KMS-11 (cell line): ENCODE measurements around the gene TMOD1.
"Not testable (repeated sequence)": the region's sequence is repeated elsewhere in the genome, so short reads cannot be mapped to it uniquely, and the experiment has no call there.

Experiments
- H2AFZ ChIP-seq: fragments of 200-600 bp; sonication (generic); 2 replicates; pipeline ENCODE4 v1.6.1; 2016; ENCODE audit warnings: antibody characterized with exemption, mixed run types, low read depth
- H3K27ac ChIP-seq: fragments of 200-600 bp; sonication (generic); 2 replicates; pipeline ENCODE4 v1.6.1; 2016; ENCODE audit warnings: mild to moderate bottlenecking, mixed run types
- H3K27me3 ChIP-seq: fragments of 200-600 bp; sonication (generic); 2 replicates; pipeline ENCODE4 v1.6.1; 2017; ENCODE audit warnings: mild to moderate bottlenecking, low read depth, mixed run types, moderate library complexity; ENCODE audit not compliant: insufficient read depth
- H3K36me3 ChIP-seq: fragments of 200-600 bp; sonication (generic); 2 replicates; pipeline ENCODE4 v1.6.1; 2017; ENCODE audit warnings: mild to moderate bottlenecking, mixed run types; ENCODE audit not compliant: insufficient read depth
- H3K4me1 ChIP-seq: fragments of 200-600 bp; sonication (generic); 2 replicates; pipeline ENCODE4 v1.6.1; 2016; ENCODE audit warnings: mild to moderate bottlenecking, low read depth, mixed run types; ENCODE audit not compliant: poor library complexity, severe bottlenecking
- H3K4me2 ChIP-seq: fragments of 200-600 bp; sonication (generic); 2 replicates; pipeline ENCODE4 v1.7.0; 2016; ENCODE audit warnings: mild to moderate bottlenecking, mixed run types
- H3K4me3 ChIP-seq: fragments of 200-600 bp; sonication (generic); IDR thresholded peaks from 2 replicates; pipeline ENCODE4 v1.6.1; 2017; ENCODE audit warnings: low read depth, low read length, mixed read lengths; ENCODE audit not compliant: insufficient read depth
- H3K79me2 ChIP-seq: fragments of 200-600 bp; sonication (generic); 2 replicates; pipeline ENCODE4 v1.6.1; 2016; ENCODE audit warnings: low read depth, mixed run types; ENCODE audit not compliant: insufficient read depth
- H3K9ac ChIP-seq: fragments of 200-600 bp; sonication (generic); 2 replicates; pipeline ENCODE4 v1.6.1; 2016; ENCODE audit warnings: mild to moderate bottlenecking, mixed run types
- H4K20me1 ChIP-seq: fragments of 200-600 bp; sonication (generic); 2 replicates; pipeline ENCODE4 v1.6.1; 2016; ENCODE audit warnings: mild to moderate bottlenecking, mixed run types; ENCODE audit not compliant: insufficient read depth
- CTCF ChIP-seq: fragments of 200-600 bp; sonication (generic); conservative IDR thresholded peaks from 2 replicates; pipeline ENCODE4 v1.6.1; 2017; ENCODE audit warnings: low read depth, mild to moderate bottlenecking, antibody characterized with exemption, low read length, moderate library complexity, mixed read lengths

Gene TMOD1

DNA sequence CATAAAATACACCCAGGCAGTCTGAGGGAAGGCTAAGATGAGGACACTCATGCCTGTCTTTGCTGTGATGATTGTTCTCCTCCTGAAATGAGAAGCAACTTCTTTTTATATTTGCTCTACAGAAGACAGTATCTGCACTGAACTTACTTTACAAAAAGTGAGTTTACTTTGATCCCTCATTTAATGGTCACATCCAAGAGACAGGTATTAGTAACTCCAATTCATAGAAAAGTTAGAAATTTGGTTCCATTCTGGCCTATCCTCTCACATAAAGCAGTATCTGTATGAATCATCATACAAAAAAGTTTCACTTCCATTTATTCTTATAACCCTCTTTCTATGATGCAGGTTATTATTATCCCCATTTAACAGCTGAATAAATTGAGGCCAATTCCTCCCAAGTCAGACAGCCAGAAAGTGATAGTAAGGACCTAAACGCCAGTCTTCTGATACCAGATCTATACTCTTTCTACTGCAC is 116.5 kb downstream of the TMOD1 start:
- no peak overlapping the region for H3K27ac ChIP-seq
- no peak overlapping the region for H2AFZ ChIP-seq
- TF ChIP-seq CTCF: no peak
- no peak overlapping the region for H3K4me2 ChIP-seq
- no peaks in the 10 kb centered on the region for H3K36me3 ChIP-seq
- H3K4me3 ChIP-seq: no peak overlapping the region
- no peaks in the 10 kb centered on the region for H3K4me1 ChIP-seq
- H3K79me2 ChIP-seq: no peaks in the 10 kb centered on the region
- H3K9ac ChIP-seq: no peak overlapping the region
- no peaks in the 10 kb centered on the region for H3K27me3 ChIP-seq
- H4K20me1 ChIP-seq: no peaks in the 10 kb centered on the region

GRCh38 chr9:97620063-97620462 is 118.6 kb downstream of the TMOD1 start:
- not testable (repeated sequence) for H3K9ac ChIP-seq, H3K27ac ChIP-seq, H3K79me2 ChIP-seq, H2AFZ ChIP-seq, H3K36me3 ChIP-seq, H3K4me2 ChIP-seq, H3K27me3 ChIP-seq, H3K4me1 ChIP-seq, H4K20me1 ChIP-seq, H3K4me3 ChIP-seq

DNA sequence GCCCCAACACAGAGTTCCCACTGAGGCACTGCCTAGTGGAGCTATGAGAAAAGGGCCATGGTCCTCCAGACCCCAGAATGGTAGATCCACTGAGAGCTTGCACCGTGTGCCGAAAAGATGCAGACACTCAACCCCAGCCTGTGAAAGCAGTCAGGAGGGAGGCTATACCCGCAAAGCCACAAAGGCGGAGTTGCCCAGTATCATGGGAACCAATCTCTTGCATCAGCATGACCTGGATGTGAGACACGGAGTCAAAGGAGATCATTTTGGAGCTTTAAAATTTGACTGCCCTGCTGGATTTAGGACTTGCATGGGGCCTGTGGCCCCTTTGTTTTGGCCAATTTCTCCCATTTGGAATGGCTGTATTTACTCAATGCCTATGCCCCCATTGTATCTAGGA is 121.0 kb downstream of the TMOD1 start:
- H3K27me3 ChIP-seq, H4K20me1 ChIP-seq, H3K79me2 ChIP-seq, H3K36me3 ChIP-seq, H3K9ac ChIP-seq, H3K4me3 ChIP-seq, H2AFZ ChIP-seq, H3K4me2 ChIP-seq, H3K4me1 ChIP-seq, H3K27ac ChIP-seq: not testable (repeated sequence)

GRCh38 chr9:97623946-97624345 is 122.5 kb downstream of the TMOD1 start:
- H3K36me3 ChIP-seq: no peaks in the 10 kb centered on the region
- no peaks in the 10 kb centered on the region for H3K27me3 ChIP-seq
- TF ChIP-seq CTCF: no peak
- H2AFZ ChIP-seq: no peak overlapping the region
- no peak overlapping the region for H3K27ac ChIP-seq
- no peak overlapping the region for H3K9ac ChIP-seq
- no peaks in the 10 kb centered on the region for H4K20me1 ChIP-seq
- H3K4me3 ChIP-seq: no peak overlapping the region
- no peak overlapping the region for H3K4me2 ChIP-seq
- 0 out of 2 replicates have a peak, but pooled peaks cover 8% of the 10 kb centered on the region for H3K79me2 ChIP-seq
- H3K4me1 ChIP-seq: peaks cover 17% of the 10 kb centered on the region

GRCh38 chr9:97625620-97626019 is 124.2 kb downstream of the TMOD1 start:
- H3K79me2 ChIP-seq: 0 out of 2 replicates have a peak, but pooled peaks cover 15% of the 10 kb centered on the region
- H3K4me3 ChIP-seq: no peak overlapping the region
- TF ChIP-seq CTCF: no peak
- H4K20me1 ChIP-seq: no peaks in the 10 kb centered on the region
- H3K27me3 ChIP-seq: no peaks in the 10 kb centered on the region
- no peaks in the 10 kb centered on the region for H3K36me3 ChIP-seq
- no peak overlapping the region for H2AFZ ChIP-seq
- peaks cover 24% of the 10 kb centered on the region for H3K4me1 ChIP-seq
- H3K9ac ChIP-seq: no peak overlapping the region
- H3K4me2 ChIP-seq: no peak overlapping the region
- H3K27ac ChIP-seq: no peak overlapping the region
